IPS DF 6.9 (cell line): ENCODE data around the gene SPART.
"Not testable (repeated sequence)": the region's sequence is repeated elsewhere in the genome, so short reads cannot be mapped to it uniquely, and the experiment has no call there.

Experiments used
- DNase-seq: peaks from one replicate; pipeline ENCODE4 v3.0.0-alpha.2; 2013; ENCODE audit warnings: low read depth, low spot score
- H3K27ac ChIP-seq: one replicate; pipeline ENCODE4 v1.5.1; 2013; ENCODE audit warnings: low read length, control low read depth
- H3K27me3 ChIP-seq: 2 replicates; pipeline ENCODE4 v1.6.1; 2013; ENCODE audit warnings: mild to moderate bottlenecking, low read length; ENCODE audit not compliant: control insufficient read depth, insufficient read depth
- H3K36me3 ChIP-seq: 2 replicates; pipeline ENCODE4 v1.6.1; 2013; ENCODE audit warnings: low read length; ENCODE audit not compliant: control insufficient read depth, insufficient read depth
- H3K4me1 ChIP-seq: 2 replicates; pipeline ENCODE4 v1.6.1; 2013; ENCODE audit warnings: low read length; ENCODE audit not compliant: control insufficient read depth, insufficient read depth
- H3K4me3 ChIP-seq: 2 replicates; pipeline ENCODE4 v1.5.1; 2013; ENCODE audit warnings: mild to moderate bottlenecking, low read length
- H3K9me3 ChIP-seq: 2 replicates; pipeline ENCODE4 v1.6.1; 2013; ENCODE audit warnings: low read length, inconsistent platforms; ENCODE audit not compliant: control insufficient read depth, insufficient read depth
- WGBS: extraction: QIAGEN DNeasy Blood & Tissue Kit; methylation state at CpG from one replicate; pipeline ENCODE4 v1.1.7; 2013; ENCODE audit warnings: mixed read lengths, missing lambda C conversion rate; ENCODE audit not compliant: insufficient read length, insufficient coverage; 5-methylcytosine and 5-hydroxymethylcytosine counted together

The SPART gene

DNA sequence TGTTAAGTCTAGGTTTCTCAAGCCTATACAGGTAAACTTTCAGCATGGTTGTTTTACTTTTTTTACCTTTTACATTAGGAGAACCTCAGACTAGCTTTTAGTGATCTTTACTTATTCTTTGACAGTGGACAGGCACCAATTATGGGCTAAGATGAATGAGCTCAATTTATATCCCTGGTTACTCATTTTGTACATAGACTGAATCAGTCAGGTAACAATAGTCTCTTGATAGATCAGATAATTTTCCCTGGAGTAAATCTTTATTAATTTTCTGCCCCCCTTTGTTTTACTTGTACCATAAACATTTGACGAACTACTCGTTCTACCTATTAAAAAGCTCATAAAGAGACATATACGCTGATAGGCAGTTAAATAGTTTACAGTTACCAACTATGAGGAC, 22.8 kb downstream of the SPART start:
- no peak for DNase-seq
- Histone ChIP-seq H3K27me3 (no peaks in the 10 kb centered on the region), H3K27ac (no peak overlapping the region), H3K4me3 (no peak overlapping the region), H3K9me3 (no peaks in the 10 kb centered on the region), H3K36me3 (peaks cover 4% of the 10 kb centered on the region; the same call in 1 of the 2 replicates), H3K4me1 (0 out of 2 replicates have a peak, but pooled peaks cover 3% of the 10 kb centered on the region)
- no CpG with 5 or more reads among the region's 3 CpGs for WGBS

DNA sequence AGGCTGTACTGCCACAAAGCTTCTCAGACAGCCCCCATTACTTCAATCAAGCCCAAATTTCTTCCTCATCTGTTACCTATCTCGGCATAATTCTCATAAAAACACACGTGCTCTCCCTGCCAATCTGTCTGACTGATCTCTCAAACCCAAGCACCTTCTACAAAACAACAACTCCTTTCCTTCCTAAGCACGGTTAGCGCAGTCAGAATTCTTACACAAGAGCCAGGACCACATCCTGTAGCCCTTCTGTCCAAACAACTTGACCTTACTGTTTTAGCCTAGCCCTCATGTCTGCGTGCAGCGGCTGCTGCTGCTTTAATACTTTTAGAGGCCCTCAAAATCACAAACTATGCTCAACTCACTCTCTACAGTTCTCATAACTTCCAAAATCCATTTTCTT, 26.4 kb downstream of the SPART start:
- DNase-seq, H3K4me1 ChIP-seq, H3K36me3 ChIP-seq, H3K9me3 ChIP-seq, H3K27me3 ChIP-seq, H3K4me3 ChIP-seq, H3K27ac ChIP-seq: not testable (repeated sequence)
- no CpG with 5 or more reads among the region's 6 CpGs for WGBS

DNA sequence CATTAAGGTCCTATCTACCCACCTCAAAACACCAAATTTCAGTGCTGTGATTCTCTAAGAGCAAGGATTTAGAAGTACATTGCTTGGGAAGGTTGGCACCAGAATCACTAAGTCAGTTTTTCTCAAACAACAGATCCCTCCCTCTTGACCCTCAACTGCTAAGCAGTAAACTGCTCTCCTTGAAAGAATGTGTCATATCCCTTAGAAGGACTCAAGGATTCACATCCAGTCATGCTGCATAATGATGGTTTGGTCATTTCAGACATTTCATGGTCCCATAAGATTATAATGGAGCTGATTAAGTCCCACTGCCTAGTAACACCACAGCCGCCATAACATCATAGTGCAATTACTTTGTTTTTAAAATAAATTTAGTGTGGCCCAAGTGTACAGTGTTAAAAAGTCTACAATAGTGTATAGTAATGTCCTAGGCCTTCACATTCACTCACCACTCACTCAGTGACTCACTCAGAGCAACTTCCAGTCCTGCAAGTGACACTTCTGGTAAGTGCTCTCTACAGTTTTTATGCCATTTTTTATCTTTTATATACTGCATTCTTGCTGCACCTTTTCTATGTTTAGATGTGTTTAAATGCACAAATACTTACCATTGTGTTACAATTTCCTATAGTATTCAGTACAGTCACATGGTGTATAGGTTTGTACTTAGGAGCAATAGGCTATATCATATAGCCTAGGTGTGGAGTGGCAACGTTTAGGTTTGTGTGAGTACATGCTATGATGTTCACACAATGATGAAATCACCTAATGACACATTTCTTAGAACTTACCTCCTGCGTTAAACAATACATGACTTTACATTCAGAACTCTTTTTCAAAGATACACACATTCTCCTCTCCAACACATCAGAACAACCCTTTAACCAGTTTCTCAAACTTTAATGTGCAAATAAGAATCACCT, 32.9 kb downstream of the SPART start:
- H3K9me3 ChIP-seq, result no peaks in the 10 kb centered on the region
- WGBS, result no CpG with 5 or more reads among the region's 3 CpGs
- DNase-seq, result no peak
- H3K4me3 ChIP-seq, result no peak overlapping the region
- no peak overlapping the region for H3K27ac ChIP-seq
- H3K4me1 ChIP-seq, result no peaks in the 10 kb centered on the region
- peaks cover 7% of the 10 kb centered on the region; the same call in 1 of the 2 replicates for H3K36me3 ChIP-seq
- H3K27me3 ChIP-seq, result no peaks in the 10 kb centered on the region

DNA sequence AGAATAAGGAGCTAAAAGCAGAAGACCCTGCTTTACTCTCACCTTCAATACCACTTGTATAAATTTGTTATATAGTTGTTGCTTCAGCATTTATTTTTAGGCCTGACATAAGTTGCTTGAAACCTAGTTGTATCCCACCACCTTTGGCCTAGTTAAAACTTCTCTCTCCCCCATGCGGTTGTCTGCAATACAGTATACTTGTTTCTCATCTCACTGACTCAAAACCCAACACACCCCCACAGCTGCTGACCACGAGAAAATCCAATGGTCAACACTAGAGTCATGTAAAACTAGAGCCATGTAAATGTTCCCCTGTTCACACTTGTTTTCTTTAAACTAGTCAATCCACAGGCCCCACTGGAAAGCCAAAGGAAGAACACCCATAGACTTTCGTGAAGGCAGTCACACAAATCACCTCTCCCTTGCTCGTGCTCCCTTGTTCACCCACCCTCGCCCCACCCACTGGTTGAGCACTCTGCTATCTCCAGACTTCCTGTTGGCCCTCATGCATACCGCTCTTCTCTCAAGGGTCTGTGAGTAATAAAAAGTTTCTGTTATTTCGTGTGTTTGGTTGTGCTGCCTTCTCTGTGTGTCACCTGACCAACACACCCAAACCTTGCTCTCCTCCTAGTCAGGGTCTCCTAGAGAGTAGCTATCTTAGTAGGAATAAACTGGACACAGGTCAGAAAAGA, 35.6 kb downstream of the SPART start:
- WGBS, result no CpG with 5 or more reads among the region's 7 CpGs
- Histone ChIP-seq H3K9me3 (no peaks in the 10 kb centered on the region), H3K27ac (no peak overlapping the region), H3K27me3 (no peaks in the 10 kb centered on the region), H3K4me1 (0 out of 2 replicates have a peak, but pooled peaks cover 2% of the 10 kb centered on the region), H3K4me3 (no peak overlapping the region), H3K36me3 (peaks cover 3% of the 10 kb centered on the region; the same call in 1 of the 2 replicates)
- DNase-seq, result no peak

DNA sequence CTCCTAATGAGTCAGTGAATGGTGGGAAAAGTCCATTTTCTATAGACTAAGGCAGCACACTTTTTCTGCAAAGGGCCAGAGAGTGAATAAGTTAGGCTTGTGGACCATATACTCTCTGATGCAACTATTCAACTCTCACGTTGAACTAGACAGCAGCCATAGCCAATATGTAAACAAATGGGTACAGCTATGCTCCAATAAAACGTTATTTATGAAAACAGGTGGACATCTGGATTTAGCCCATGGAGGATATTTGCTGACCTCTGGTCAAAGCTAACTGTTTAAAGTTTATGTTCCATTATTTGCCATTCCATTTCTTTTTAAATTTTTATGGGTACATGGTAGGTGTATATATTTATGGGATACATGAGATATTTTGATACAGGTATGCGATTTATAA, 43.9 kb downstream of the SPART start:
- H3K4me3 ChIP-seq, result no peak overlapping the region
- no peak overlapping the region for H3K27ac ChIP-seq
- no peaks in the 10 kb centered on the region for H3K9me3 ChIP-seq
- no peaks in the 10 kb centered on the region for H3K27me3 ChIP-seq
- WGBS, result no CpG with 5 or more reads among the region's 3 CpGs
- H3K4me1 ChIP-seq, result 0 out of 2 replicates have a peak, but pooled peaks cover 2% of the 10 kb centered on the region
- DNase-seq, result no peak
- no peaks in the 10 kb centered on the region; the same call in 1 of the 2 replicates for H3K36me3 ChIP-seq

DNA sequence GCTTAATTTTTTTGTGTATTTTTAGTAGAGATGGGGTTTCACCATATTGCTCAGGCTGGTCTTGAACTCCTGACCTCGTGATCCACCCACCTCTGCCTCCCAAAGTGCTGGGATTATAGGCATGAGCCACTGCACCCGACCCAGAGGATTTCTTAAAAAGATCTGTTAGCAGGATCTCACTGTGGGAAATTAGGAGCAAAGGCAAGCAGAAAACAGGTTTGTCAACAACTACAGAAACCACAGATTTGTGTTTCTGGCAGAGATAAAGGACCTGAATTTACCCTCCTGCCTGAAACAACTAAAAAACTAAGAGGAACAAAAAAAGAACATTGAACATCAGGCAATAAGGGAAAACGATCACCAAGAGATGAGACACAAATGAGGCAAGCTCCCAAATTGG, 46.7 kb downstream of the SPART start:
- H3K27me3 ChIP-seq, H3K4me3 ChIP-seq, DNase-seq, H3K4me1 ChIP-seq, H3K27ac ChIP-seq, H3K36me3 ChIP-seq, H3K9me3 ChIP-seq: not testable (repeated sequence)
- no CpG with 5 or more reads among the region's 3 CpGs for WGBS

DNA sequence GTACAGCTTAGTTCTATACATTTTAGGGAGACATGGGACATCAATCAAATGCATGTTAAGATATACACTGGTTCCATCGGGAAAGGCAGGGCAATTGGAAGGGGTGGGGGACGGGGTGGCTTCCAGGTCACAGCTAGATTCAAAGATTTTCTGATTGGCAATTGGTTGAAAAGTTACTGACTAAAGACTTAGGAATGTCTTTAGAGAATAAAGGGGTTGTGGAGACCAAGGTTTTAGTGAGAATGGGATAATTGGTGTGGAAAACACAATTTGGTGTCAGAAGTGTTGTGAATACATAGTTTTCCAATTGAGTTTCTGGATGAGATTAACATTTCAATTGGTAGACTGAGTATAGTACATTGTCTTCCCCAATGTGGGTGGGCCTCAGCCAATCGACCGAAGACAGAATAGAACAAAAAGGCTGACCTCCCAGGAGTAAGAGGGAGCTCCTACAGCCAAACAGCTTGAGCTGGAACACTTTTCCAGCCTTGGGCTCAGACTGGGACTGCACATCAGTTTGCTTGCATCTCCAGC, 47.6 kb downstream of the SPART start:
- Histone ChIP-seq H3K4me3 (peak overlapping the region; percentile 40; the same call in 1 of the 2 replicates), H3K27ac (peak overlapping the region; percentile 41)

DNA sequence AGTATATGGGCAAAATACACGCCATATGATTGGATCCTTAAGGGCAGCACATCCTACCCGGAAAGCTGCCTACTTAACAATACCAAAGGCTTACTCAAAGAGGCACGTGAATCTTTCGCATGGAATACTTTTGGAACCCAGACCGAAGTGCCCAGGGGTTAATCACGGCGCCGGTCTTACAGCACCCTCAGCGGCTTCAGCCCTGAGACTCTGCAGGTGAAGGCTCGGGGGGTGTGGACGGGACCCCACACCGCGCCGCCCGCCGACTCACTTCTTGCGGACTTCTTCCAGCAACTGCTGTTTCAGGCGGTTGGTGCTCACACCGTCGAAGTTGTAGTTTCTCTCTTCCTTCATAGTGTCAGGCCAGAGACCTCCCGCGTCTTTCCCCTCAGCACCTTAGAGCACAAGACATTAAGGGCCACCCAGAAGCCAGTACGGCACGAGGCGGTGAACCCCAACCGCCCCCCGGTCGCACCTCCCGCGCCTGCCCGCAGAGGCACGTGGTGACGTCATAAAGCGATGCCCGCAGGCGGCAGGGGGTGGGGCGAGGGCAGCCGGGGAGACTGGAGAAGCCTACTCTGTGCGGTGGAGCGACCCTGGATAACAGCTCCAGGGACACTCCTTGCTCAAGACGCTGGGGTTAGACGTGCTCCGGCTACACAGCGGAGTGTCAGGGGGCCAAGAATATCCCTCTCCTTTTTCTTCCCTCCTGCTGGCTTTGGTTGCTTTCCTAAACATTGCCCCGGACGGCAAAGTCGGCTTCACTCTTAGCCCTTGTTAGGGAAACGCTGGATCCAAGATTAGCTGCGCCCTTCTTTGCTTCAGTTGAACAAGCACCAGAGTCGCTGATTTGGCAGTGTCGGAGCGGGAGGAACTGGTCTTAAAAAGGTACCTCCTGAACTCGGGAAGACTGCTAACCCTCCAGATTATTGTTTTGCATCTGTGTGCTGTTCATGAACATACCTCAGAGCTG, 48.5 kb downstream of the SPART start, which contains the start of gene CCDC169:
TSS of gene CCDC169 (minus strand) at position 449 of the 973 bp plus-strand sequence. CDS start at position 354, 95 bp downstream.
- Histone ChIP-seq H3K4me3 (peak within 1 kb of the TSS; percentile 40; the same call in 1 of the 2 replicates), H3K27me3 (no peaks in the 10 kb centered on the region), H3K27ac (peak within 1 kb of the TSS; percentile 41), H3K36me3 (0 out of 2 replicates have a peak, but pooled peaks cover 3% of the 10 kb centered on the region), H3K9me3 (no peaks in the 10 kb centered on the region), H3K4me1 (no peaks in the 10 kb centered on the region)
- peak; percentile 80 for DNase-seq
- WGBS, result no CpG with 5 or more reads among the region's 53 CpGs

More for the DNA sequence above, 47.6 kb downstream of the SPART start:
- Histone ChIP-seq H3K27me3 (no peaks in the 10 kb centered on the region), H3K4me1 (no peaks in the 10 kb centered on the region), H3K36me3 (0 out of 2 replicates have a peak, but pooled peaks cover under 1% of the 10 kb centered on the region), H3K9me3 (no peaks in the 10 kb centered on the region)
- WGBS, result no CpG with 5 or more reads among the region's 4 CpGs
- DNase-seq, result peak; percentile 61

DNA sequence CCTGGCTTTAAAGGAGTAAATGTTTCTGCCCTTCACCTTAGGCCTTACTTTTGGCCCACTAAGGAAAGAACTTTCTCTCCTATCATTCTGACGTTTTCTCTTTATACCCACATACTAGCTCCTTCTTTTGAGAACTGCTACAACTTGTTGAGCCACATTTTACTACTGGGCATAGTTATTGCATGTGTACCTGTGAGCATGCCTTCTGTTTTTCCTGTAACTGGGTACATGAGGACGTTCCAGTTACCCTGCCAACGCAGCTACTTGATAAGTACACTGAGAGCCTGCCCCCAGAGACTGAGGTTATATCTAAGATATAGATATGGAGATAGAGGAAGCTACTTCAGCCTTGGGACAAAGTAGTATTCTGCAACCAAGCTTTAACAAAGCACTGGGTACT, 52.1 kb downstream of the SPART start:
- H3K9me3 ChIP-seq, result no peaks in the 10 kb centered on the region; the same call in 1 of the 2 replicates
- no peak overlapping the region for H3K27ac ChIP-seq
- WGBS, result no CpG with 5 or more reads among the region's 3 CpGs

More for the DNA sequence above, 52.1 kb downstream of the SPART start:
- 0 out of 2 replicates have a peak, but pooled peaks cover 3% of the 10 kb centered on the region for H3K36me3 ChIP-seq
- no peaks in the 10 kb centered on the region for H3K27me3 ChIP-seq
- no peak overlapping the region for H3K4me3 ChIP-seq
- DNase-seq, result no peak
- no peaks in the 10 kb centered on the region for H3K4me1 ChIP-seq
